Fibroblast of villous mesenchyme (primary cell): ENCODE measurements around the gene CDK13. TPM values are rescaled to one million over a fixed set of nuclear protein-coding genes. Genes with fewer than 3 reads are reported as not detected.

Source experiments
- DNase-seq: peaks from one replicate; pipeline ENCODE4 v3.0.0-alpha.2; 2010; ENCODE audit warnings: low read depth
- H3K4me3 ChIP-seq: 2 replicates; pipeline ENCODE4 v1.5.1; 2011; ENCODE audit warnings: low read depth, mild to moderate bottlenecking, low read length
- CTCF ChIP-seq: IDR thresholded peaks from 2 replicates; pipeline ENCODE4 v1.5.1; 2012; ENCODE audit warnings: low read depth, mild to moderate bottlenecking, low read length; ENCODE audit not compliant: insufficient read depth
- total RNA-seq: library from RNA; depleted of rRNA; stranded (reverse); fragments of >200 nt; gene quantifications from 2 replicates; pipeline ENCODE4 v1.2.3, GENCODE V29; 2012

The CDK13 gene
- total RNA-seq, 1 donor: 82.5 TPM

- TF ChIP-seq CTCF: no peak
- DNase-seq: no peak
- no peak overlapping the region for H3K4me3 ChIP-seq
These were observed 28.3 kb downstream of the CDK13 start for GRCh38 chr7:39978230-39978934.

GRCh38 chr7:39979406-39980073, 29.5 kb downstream of the CDK13 start:
- no peak overlapping the region for H3K4me3 ChIP-seq
- TF ChIP-seq CTCF: no peak
- no peak for DNase-seq

- DNase-seq: no peak
- no peak for TF ChIP-seq CTCF
- no peak overlapping the region for H3K4me3 ChIP-seq
These were observed 35.4 kb downstream of the CDK13 start for GRCh38 chr7:39985398-39985918.

- no peak for TF ChIP-seq CTCF
- no peak overlapping the region for H3K4me3 ChIP-seq
- DNase-seq: no peak
These were observed 37.7 kb downstream of the CDK13 start for GRCh38 chr7:39987641-39988347.

- DNase-seq: no peak
- no peak for TF ChIP-seq CTCF
- H3K4me3 ChIP-seq: no peak overlapping the region
These were observed 50.8 kb downstream of the CDK13 start for GRCh38 chr7:40000734-40001315.

- no peak for DNase-seq
- no peak overlapping the region for H3K4me3 ChIP-seq
- no peak for TF ChIP-seq CTCF
These were observed 51.6 kb downstream of the CDK13 start for GRCh38 chr7:40001649-40002048.
